GM18873 (cell line): ENCODE data around the gene MARCHF2.

Experiments
- ATAC-seq: cut with Tn5 transposase; IDR thresholded peaks from one replicate; pipeline ENCODE4 v1.9.1; 2021; ENCODE audit warnings: mild to moderate bottlenecking, moderate library complexity, moderate number of reproducible peaks; ENCODE audit not compliant: unreplicated experiment, low FRiP score

The MARCHF2 gene

GRCh38 chr19:8451377-8451776 lies 38.3 kb downstream of the MARCHF2 start:
- no peak for ATAC-seq

- ATAC-seq = no peak
Observed at GRCh38 chr19:8451885-8452284, 38.8 kb downstream of the MARCHF2 start.

- ATAC-seq = no peak
Observed at GRCh38 chr19:8452446-8453123, 39.5 kb downstream of the MARCHF2 start.

GRCh38 chr19:8453616-8454015 lies 40.5 kb downstream of the MARCHF2 start:
- no peak for ATAC-seq

- ATAC-seq = no peak
Observed at GRCh38 chr19:8454218-8454617, 41.1 kb downstream of the MARCHF2 start.

- no peak for ATAC-seq
Observed at GRCh38 chr19:8455018-8455417, 41.9 kb downstream of the MARCHF2 start.

- ATAC-seq = no peak
Observed at GRCh38 chr19:8456064-8456463, 43.0 kb downstream of the MARCHF2 start.

- no peak for ATAC-seq
Observed at GRCh38 chr19:8457209-8457608, 44.1 kb downstream of the MARCHF2 start.

- ATAC-seq = no peak
Observed at GRCh38 chr19:8457827-8458226, 44.7 kb downstream of the MARCHF2 start.

GRCh38 chr19:8458380-8458779 lies 45.3 kb downstream of the MARCHF2 start:
- no peak for ATAC-seq

- ATAC-seq = no peak
Observed at GRCh38 chr19:8459095-8459494, 46.0 kb downstream of the MARCHF2 start.

- ATAC-seq = no peak
Observed at GRCh38 chr19:8459520-8460270, 46.6 kb downstream of the MARCHF2 start.

GRCh38 chr19:8460516-8461298 lies 47.6 kb downstream of the MARCHF2 start:
- no peak for ATAC-seq

GRCh38 chr19:8461376-8461775 lies 48.3 kb downstream of the MARCHF2 start:
- no peak for ATAC-seq

- ATAC-seq = no peak
Observed at GRCh38 chr19:8461891-8462290, 48.8 kb downstream of the MARCHF2 start.

- no peak for ATAC-seq
Observed at GRCh38 chr19:8462571-8462970, 49.5 kb downstream of the MARCHF2 start.

GRCh38 chr19:8463365-8463764 lies 50.3 kb downstream of the MARCHF2 start:
- no peak for ATAC-seq

GRCh38 chr19:8466018-8466417 lies 52.9 kb downstream of the MARCHF2 start:
- no peak for ATAC-seq

GRCh38 chr19:8468124-8468523 lies 55.0 kb downstream of the MARCHF2 start:
- ATAC-seq = no peak

GRCh38 chr19:8468761-8469373 lies 55.8 kb downstream of the MARCHF2 start:
- no peak for ATAC-seq
